HG02970 (cell line): Measurements from ENCODE around the gene MAML2.
"Not testable (repeated sequence)": the region's sequence is repeated elsewhere in the genome, so short reads cannot be mapped to it uniquely, and the experiment has no call there.

ENCODE experiments used
- ATAC-seq: cut with Tn5 transposase; IDR thresholded peaks from one replicate; pipeline ENCODE4 v1.9.1; 2021; ENCODE audit warnings: mild to moderate bottlenecking, moderate library complexity, moderate number of reproducible peaks; ENCODE audit not compliant: unreplicated experiment, low FRiP score

MAML2 gene

GRCh38 chr11:96294289-96294688 is 48.7 kb downstream of the MAML2 start:
- ATAC-seq: no peak

- ATAC-seq: peak; percentile 53
Measured at GRCh38 chr11:96293598-96294021, 49.4 kb downstream of the MAML2 start.

- no peak for ATAC-seq
Measured at GRCh38 chr11:96293109-96293508, 49.9 kb downstream of the MAML2 start.

- no peak for ATAC-seq
Measured at GRCh38 chr11:96292291-96293010, 50.5 kb downstream of the MAML2 start.

GRCh38 chr11:96290631-96291030 is 52.4 kb downstream of the MAML2 start:
- ATAC-seq: no peak

- no peak for ATAC-seq
Measured at GRCh38 chr11:96290031-96290430, 53.0 kb downstream of the MAML2 start.

GRCh38 chr11:96288915-96289314 is 54.1 kb downstream of the MAML2 start:
- no peak for ATAC-seq

DNA sequence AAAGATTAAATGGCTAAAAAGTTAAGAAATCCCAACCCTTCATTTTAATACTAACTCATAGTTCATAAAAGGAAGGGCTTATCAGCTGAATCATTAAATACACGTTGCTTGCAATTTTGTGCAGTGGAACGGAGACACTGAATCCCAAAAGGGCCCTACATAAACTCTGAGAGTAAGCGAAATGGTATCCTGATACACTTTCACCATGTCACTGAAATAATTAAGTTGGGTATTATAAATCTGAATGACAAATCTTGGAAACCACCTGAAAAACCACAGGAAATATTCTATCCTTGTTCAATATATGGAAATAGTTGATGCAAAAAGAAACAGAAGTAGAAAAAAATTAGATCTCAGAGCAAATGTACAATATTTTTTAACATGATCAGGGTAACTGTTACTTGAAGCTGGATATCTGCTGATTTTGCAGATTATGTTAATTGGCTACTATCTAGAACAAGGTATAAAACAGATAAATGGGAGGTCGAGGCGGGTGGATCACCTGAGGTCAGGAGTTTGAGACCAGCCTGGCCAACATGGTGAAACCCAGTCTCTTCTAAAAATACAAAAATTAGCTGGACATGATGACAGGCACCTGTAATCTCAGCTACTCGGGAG is 55.1 kb downstream of the MAML2 start:
- no peak for ATAC-seq

DNA sequence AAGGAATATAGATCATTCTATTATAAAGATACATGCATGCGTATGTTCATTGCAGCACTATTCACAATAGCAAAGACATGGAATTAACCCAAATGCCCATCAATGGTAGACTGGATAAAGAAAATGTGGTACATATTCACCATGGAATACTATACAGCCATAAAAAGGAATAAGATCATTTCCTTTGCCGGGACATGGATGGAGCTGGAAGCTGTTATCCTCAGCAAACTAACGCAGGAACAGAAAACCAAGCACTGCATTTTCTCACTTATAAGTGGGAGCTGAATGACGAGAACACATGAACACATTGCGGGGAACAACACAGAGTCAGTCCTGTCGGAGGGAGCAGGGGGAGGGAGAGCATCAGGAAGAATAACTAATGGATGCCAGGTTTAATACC is 57.0 kb downstream of the MAML2 start:
- ATAC-seq: not testable (repeated sequence)

DNA sequence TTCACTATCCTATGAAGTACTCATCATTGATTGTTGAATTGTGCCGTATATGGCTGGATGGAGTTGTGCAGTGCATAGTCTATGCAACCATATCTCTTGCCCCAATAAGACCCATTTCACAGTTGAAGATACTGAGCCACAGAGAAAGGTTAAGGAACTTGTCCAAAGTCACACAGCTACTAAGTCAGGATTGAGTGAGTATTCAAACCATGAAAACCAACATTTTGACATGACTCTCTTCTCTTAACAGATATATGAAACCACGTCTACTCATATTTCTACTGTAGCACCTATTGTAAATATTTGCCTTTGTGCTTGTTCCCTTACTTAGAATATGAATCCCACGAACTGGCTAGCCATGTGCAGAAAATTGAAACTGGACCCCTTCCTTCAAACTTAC is 58.1 kb downstream of the MAML2 start:
- ATAC-seq: no peak

DNA sequence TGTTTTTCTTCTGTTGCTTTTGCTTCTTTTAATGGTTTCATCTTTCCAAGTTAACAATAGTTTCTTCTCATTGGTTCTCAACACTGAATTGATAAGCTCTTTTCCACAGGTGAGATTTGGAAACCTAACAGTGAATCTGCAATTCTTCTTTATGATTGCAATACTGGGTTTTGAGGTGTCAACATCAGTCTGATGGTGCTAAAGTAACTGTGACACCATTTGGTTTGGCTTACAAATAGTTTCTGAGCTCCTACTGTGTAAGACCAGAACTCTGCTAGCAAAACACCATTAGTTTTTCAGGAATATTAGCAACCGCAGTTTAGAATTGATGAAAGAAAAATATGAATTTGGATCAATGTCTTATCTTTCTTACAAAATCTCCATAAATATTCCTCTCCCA is 58.6 kb downstream of the MAML2 start:
- no peak for ATAC-seq

DNA sequence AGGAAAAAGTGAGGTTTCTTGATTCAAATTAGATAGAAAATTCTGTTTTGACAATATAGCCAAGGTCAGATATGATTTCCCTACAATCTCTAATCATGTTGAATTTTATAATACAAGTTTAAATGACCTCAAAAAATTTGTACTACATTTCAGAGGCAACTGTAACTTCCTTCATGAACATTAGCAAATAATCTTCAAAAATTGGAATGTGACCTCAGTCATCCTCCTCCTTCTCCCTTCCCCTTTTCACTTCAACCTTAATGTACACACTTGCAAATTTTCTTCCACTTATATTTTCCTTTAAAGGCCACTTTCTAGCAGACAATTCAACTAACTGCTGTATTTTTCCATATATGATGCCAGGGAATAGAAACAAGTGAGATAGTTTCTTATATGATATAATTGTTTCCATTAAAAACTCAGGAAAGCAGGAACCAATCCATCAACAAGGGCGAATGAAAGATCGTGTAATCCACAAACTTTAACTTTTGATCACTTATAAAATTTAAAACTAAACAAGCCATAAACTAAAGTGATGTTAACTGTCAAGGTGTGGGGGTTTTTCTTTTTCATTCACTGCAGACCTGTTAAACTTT is 60.3 kb downstream of the MAML2 start:
- no peak for ATAC-seq

- no peak for ATAC-seq
Measured at GRCh38 chr11:96280444-96280843, 62.6 kb downstream of the MAML2 start.

GRCh38 chr11:96279896-96280290 is 63.1 kb downstream of the MAML2 start:
- no peak for ATAC-seq

DNA sequence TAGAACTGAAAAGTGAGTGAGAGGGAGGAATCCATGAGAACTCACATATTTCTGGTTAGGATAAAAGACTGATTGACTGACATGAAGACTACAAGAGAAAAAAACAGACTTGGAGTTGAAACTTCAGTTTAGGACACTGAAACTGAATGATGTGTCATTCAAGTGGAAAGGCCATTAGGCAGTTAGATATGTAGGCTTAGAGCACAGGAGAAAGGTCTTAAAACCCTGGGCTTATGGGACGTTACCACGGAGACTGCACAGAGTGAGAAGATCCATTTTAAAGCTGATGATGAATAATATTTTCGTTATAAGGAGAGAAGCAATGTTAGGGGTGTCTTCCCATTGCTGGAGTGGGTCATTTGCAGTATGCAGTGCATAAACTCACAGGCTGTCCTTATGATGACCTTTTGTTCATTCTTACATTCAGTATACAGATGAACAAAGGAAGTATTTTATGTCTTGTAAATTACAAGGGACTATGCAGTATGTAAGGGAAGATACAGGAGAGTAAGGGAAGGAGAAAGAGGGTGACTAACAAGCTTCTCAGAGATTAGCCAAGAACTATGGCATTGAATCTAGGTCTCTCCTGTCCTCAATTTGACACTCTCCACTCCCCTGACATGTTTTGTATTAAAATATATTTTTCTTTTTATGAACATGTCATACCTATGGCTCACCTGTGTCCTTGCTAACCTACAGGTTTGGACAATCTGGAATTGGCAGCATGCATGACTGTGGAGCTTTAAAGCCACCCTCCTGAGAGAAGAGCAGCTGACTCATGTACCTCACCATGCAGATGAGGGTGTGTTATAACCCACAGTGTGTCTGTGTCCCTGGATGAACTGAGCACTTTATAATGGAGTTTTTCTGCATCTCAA is 63.7 kb downstream of the MAML2 start:
- ATAC-seq: no peak

DNA sequence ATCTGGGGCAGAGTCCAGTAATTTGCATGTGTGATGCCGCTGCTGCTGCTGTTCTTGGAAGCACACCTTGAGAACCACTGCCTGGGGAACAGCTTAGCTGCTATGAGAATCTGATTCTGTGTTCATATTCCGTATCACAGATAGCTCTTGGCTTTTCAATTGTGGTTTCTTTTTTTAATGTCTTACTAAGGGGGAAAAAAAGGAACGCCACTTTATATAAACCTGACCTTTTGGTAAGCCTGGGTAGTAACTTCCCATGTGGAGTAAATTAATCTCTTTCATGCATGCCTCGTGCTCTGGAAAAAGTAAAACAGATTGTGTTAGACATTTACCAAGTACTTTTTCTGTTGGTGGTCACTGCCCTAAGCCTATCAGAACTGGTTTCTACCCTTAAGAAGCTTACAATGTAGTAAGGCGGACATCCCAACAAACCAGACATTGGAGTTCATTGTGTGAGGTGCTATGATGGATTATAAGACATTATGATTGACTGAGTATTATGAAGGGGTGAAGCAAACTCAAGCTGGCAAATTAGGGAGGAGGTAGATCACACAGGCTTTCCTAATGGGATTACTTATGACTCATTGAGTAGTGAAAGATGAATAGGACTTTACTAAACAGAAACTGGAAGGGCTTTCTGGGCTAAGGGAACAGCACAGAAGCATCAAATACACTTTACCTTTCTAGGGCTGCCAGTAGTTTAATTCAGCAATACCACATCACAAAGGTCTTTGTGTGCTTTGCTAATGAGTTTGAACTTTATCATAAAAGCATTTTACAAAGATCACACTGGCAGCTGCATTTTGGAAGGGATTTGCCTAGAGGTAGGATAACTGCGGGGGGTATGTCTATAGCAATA is 64.7 kb downstream of the MAML2 start:
- no peak for ATAC-seq

GRCh38 chr11:96277696-96278038 is 65.3 kb downstream of the MAML2 start:
- ATAC-seq: no peak

DNA sequence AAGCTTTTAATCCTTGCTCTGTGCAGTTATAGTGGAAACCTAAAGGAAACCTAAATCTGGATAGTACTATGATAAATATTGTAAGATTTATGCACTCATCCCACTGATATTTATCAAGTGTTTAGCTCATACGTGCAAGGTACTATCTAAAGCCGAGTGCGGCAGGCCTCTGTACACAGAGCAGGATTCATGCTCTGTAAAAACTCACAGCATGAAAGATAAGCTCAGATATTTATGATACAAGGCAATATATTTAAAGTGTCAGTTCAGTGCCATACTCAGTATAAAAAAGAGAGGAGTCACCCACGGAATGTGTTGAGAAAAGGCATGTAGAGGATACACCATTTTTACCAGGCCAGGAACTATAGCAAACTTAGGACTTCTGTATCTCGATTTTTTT is 66.2 kb downstream of the MAML2 start:
- ATAC-seq: no peak

GRCh38 chr11:96275801-96276594 is 67.0 kb downstream of the MAML2 start:
- no peak for ATAC-seq
